B cell (primary cell): Measurements from ENCODE around the gene COL1A1. TPM values are rescaled to one million over a fixed set of nuclear protein-coding genes. Genes with fewer than 3 reads are reported as not detected.

Experiments used
- ATAC-seq: fragments of 200-7000 bp; cut with Tn5 transposase; one replicate; pipeline ENCODE4 v1.10.0; 2021; ENCODE audit warnings: low read depth, mild to moderate bottlenecking, moderate number of reproducible peaks, moderate library complexity
- CTCF ChIA-PET: fragments of 350-600 bp; sonication (Branson Sonifier 250); formaldehyde crosslinking; loops from one replicate; lab custom pipeline; 2021; ENCODE audit warnings: antibody characterized with exemption, inconsistent platforms; lab: Charles Lee
- POLR2A ChIA-PET: fragments of 350-600 bp; sonication (Branson Sonifier 250); formaldehyde crosslinking; loops from one replicate; lab custom pipeline; 2021; ENCODE audit warnings: antibody characterized with exemption; lab: Charles Lee
- DNase-seq: peaks from one replicate; pipeline ENCODE4 v3.0.0; 2013
- H2AFZ ChIP-seq: 2 replicates; pipeline ENCODE4 v1.6.1; 2012; ENCODE audit warnings: mild to moderate bottlenecking, low read depth, low read length; ENCODE audit not compliant: insufficient read depth, poor library complexity, severe bottlenecking
- H3K27ac ChIP-seq, 2 donors: 1 replicate in 1 of 2; 2 replicates in 1 of 2; pipeline ENCODE4 v1.5.1; 2012 to 2013; ENCODE audit warnings: low read length in 2 of 2, mild to moderate bottlenecking in 2 of 2, moderate library complexity in 1 of 2
- H3K27me3 ChIP-seq, 4 experiments: fragments of 200-600 bp in 1 of 4; sonication (generic) in 1 of 4; replicated peaks in 1 of 4; 1 replicate in 2 of 4; 2 replicates in 2 of 4; pipeline versions ENCODE4 v1.6.1 to v1.7.0; 2013 to 2016; ENCODE audit warnings: low read length in 3 of 4, mild to moderate bottlenecking in 2 of 4, mixed read lengths in 1 of 4, moderate library complexity in 1 of 4; ENCODE audit not compliant: insufficient read depth in 4 of 4, control insufficient read depth in 3 of 4; ENCODE audit errors: control extremely low read depth in 1 of 4
- H3K36me3 ChIP-seq, 2 experiments: replicated peaks in 1 of 2; 1 replicate in 1 of 2; 2 replicates in 1 of 2; pipeline versions ENCODE4 v1.6.1 to v1.7.1; 2013; ENCODE audit warnings: low read length in 1 of 2; ENCODE audit not compliant: insufficient read depth in 2 of 2, control insufficient read depth in 1 of 2; ENCODE audit errors: control extremely low read depth in 1 of 2, extremely low read depth in 1 of 2
- H3K4me1 ChIP-seq, 2 donors: fragments of 200-600 bp in 1 of 2; sonication (generic) in 1 of 2; 1 replicate in 1 of 2; 2 replicates in 1 of 2; pipeline versions ENCODE4 v1.5.1 to v1.6.1; 2013 to 2017; ENCODE audit warnings: low read length in 2 of 2; ENCODE audit not compliant: control insufficient read depth in 2 of 2, insufficient read depth in 2 of 2
- H3K4me2 ChIP-seq: replicated peaks from 2 replicates; pipeline ENCODE3; 2012; ENCODE audit warnings: mild to moderate bottlenecking, low read depth, low read length; ENCODE audit not compliant: poor library complexity, severe bottlenecking
- H3K4me3 ChIP-seq, 5 experiments: fragments of 200-600 bp in 1 of 5; sonication (generic) in 1 of 5; 1 replicate in 3 of 5; 2 replicates in 2 of 5; pipeline versions ENCODE4 v1.5.1 to v1.7.0; 2011 to 2016; ENCODE audit warnings: low read length in 4 of 5, mild to moderate bottlenecking in 4 of 5, low read depth in 2 of 5, control low read depth in 1 of 5, moderate library complexity in 1 of 5; ENCODE audit not compliant: insufficient read depth in 1 of 5; ENCODE audit errors: control extremely low read depth in 1 of 5, extremely low read depth in 1 of 5
- H3K79me2 ChIP-seq: fragments of 200-600 bp; sonication (generic); one replicate; pipeline ENCODE4 v1.6.0; 2016; ENCODE audit warnings: low read length; ENCODE audit not compliant: control insufficient read depth, insufficient read depth
- H3K9ac ChIP-seq: fragments of 200-600 bp; sonication (generic); 2 replicates; pipeline ENCODE4 v1.6.1; 2017; ENCODE audit warnings: mild to moderate bottlenecking, low read length, moderate library complexity
- H3K9me3 ChIP-seq, 3 donors: one replicate each; pipeline versions ENCODE4 v1.6.1 to v1.7.1; 2013; ENCODE audit warnings: low read length in 2 of 3; ENCODE audit not compliant: control insufficient read depth in 2 of 3, insufficient read depth in 1 of 3; ENCODE audit errors: control extremely low read depth in 1 of 3
- H4K20me1 ChIP-seq: 2 replicates; pipeline ENCODE4 v1.6.0; 2012; ENCODE audit warnings: mild to moderate bottlenecking, low read length; ENCODE audit not compliant: insufficient read depth, control insufficient read depth, poor library complexity, severe bottlenecking
- H3K27ac Mint-ChIP-seq: one replicate; pipeline ENCODE4 v1.8.0; 2021; ENCODE audit warnings: mixed read lengths
- H3K27me3 Mint-ChIP-seq: one replicate; pipeline ENCODE4 v1.8.0; 2021; ENCODE audit warnings: mixed read lengths
- H3K4me1 Mint-ChIP-seq: one replicate; pipeline ENCODE4 v1.8.0; 2021; ENCODE audit warnings: mixed read lengths
- H3K4me3 Mint-ChIP-seq: one replicate; pipeline ENCODE4 v1.8.0; 2021; ENCODE audit warnings: mixed read lengths
- H3K9me3 Mint-ChIP-seq: one replicate; pipeline ENCODE4 v1.8.0; 2022; ENCODE audit warnings: mixed read lengths; ENCODE audit not compliant: insufficient read depth
- EZH2 ChIP-seq: IDR thresholded peaks from 2 replicates; pipeline ENCODE4 v1.6.1; 2012; ENCODE audit warnings: borderline replicate concordance, low read depth, mild to moderate bottlenecking, moderate library complexity, low read length; ENCODE audit not compliant: insufficient read depth, poor library complexity, severe bottlenecking
- WGBS: methylation state at CpG from one replicate; pipeline ENCODE4 v1.1.5; 2013; ENCODE audit warnings: missing lambda C conversion rate; ENCODE audit not compliant: insufficient coverage; 5-methylcytosine and 5-hydroxymethylcytosine counted together
- intact Hi-C: fragments of 100-400 bp; cut with micrococcal nuclease; formaldehyde crosslinking; loops from one replicate; pipeline ENCODE4 v1.10.0; 2022
- polyA plus RNA-seq: library from polyadenylated mRNA; depleted of rRNA; stranded (reverse); fragments of >200 nt; gene quantifications from 2 replicates; pipeline ENCODE4 v1.2.3, GENCODE V29; 2012
- total RNA-seq, 2 donors: library from RNA; stranded (reverse); fragments of 120-200 nt in 1 of 2; gene quantifications; 1 replicate in 1 of 2; 2 replicates in 1 of 2; pipeline versions ENCODE4 v1.2.3 to v1.2.4, GENCODE V29; 2013 to 2022
- TF ChIP-seq, protein P1 (sequence below): fragments of 200-600 bp; IDR thresholded peaks from one replicate; pipeline ENCODE4 v1.8.0; 2022; ENCODE audit warnings: antibody characterized with exemption, mild to moderate bottlenecking

The COL1A1 gene
- total and polyA plus RNA-seq, 2 donors (not counting 1 experiment from before 2014, with no cell fraction given) = 0.66 to 9.1 TPM

DNA sequence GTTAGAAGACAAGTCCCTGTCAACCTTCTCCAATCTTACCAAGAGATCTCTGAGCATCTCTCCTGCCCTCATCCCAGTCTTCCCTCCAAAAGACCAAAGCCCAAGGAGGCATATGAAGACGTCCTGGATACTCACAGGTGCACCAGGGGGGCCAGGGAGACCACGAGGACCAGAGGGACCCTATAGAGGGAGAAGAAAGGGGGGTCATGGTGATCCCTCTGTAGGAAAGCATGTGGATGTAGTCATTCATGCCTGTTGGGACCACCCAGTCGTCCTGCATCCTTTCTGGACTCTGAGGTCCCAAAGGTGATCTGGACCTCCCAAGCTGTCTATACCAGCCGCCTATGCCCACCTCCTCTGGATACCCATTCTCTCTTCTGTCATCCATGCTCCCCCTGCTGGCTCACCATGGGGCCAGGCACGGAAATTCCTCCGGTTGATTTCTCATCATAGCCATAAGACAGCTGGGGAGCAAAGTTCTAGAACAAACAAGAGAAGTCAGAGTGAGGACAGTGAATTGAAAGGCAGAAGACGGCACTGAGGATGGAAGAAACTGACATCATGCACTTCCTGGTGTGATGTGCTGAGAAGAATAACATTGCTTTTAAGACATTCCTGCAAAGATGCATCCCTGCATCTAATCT, 3.3 kb downstream of the COL1A1 start:
- Mint-ChIP-seq H3K4me3 (peak overlapping the region; percentile 3), H3K27ac (no peak overlapping the region), H3K27me3 (peaks cover 31% of the 10 kb centered on the region), H3K9me3 (no peaks in the 10 kb centered on the region), H3K4me1 (peaks cover 31% of the 10 kb centered on the region)
- Histone ChIP-seq H3K9me3 (peaks cover 0 to 9% (median 0%) of the 10 kb centered on the region in 3 donors), H4K20me1 (no peaks in the 10 kb centered on the region), H3K9ac (no peak overlapping the region), H3K4me2 (no peak overlapping the region), H3K36me3 (no peaks in the 10 kb centered on the region), H3K27ac (no peak overlapping the region), H3K4me3 (no peak overlapping the region), H3K4me1 (peaks cover 20 to 23% of the 10 kb centered on the region in 2 donors), H2AFZ (no peak overlapping the region), H3K27me3 (peaks cover 0 to 39% (median 11%) of the 10 kb centered on the region in 4 experiments), H3K79me2 (no peaks in the 10 kb centered on the region)
- 0% methylated on average over 3 of the region's 7 CpGs for WGBS
- ATAC-seq (no peak), DNase-seq (peak; percentile 69)
- intact Hi-C loops = loop anchor here (1.0 to 2.0 kb wide), 2 partner anchors 29 to 57 kb away; no protein-coding TSS in a partner anchor
- TF ChIP-seq, protein P1, sequence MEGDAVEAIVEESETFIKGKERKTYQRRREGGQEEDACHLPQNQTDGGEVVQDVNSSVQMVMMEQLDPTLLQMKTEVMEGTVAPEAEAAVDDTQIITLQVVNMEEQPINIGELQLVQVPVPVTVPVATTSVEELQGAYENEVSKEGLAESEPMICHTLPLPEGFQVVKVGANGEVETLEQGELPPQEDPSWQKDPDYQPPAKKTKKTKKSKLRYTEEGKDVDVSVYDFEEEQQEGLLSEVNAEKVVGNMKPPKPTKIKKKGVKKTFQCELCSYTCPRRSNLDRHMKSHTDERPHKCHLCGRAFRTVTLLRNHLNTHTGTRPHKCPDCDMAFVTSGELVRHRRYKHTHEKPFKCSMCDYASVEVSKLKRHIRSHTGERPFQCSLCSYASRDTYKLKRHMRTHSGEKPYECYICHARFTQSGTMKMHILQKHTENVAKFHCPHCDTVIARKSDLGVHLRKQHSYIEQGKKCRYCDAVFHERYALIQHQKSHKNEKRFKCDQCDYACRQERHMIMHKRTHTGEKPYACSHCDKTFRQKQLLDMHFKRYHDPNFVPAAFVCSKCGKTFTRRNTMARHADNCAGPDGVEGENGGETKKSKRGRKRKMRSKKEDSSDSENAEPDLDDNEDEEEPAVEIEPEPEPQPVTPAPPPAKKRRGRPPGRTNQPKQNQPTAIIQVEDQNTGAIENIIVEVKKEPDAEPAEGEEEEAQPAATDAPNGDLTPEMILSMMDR = peak; percentile 71
- TF ChIP-seq EZH2 = no peak
- ChIA-PET POLR2A (no interaction called here), CTCF (interaction anchor here (0.6 to 2.7 kb wide), 9 partner anchors 15 to 105 kb away, joined by 3 to 49 read pairs (median 4); partner anchors contain the start of gene SGCA)

DNA sequence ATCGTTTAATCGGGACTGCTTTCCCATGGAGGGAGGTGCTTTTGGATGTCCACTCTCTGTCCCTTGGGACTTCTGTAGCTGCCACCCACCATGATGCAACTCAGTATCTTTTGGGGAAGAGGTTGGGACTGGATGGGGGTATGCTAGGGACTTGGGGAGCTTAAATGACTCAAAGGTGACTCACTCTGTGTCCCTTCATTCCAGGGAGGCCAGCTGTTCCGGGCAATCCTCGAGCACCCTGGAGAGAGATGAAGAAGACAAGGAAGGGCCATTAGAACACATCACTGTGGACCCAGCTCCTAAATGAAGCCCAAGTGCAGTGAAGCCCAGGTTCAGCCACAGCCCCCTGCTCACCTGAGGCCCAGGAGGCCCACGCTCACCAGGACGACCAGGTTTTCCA, 4.6 kb downstream of the COL1A1 start:
- Histone ChIP-seq H3K79me2 (no peaks in the 10 kb centered on the region), H3K4me1 (peaks cover 31 to 32% of the 10 kb centered on the region in 2 donors), H2AFZ (no peak overlapping the region), H4K20me1 (no peaks in the 10 kb centered on the region), H3K9ac (no peak overlapping the region), H3K27ac (no peak overlapping the region), H3K9me3 (peaks cover 0 to 9% (median 0%) of the 10 kb centered on the region in 3 donors), H3K4me3 (no peak overlapping the region), H3K27me3 (peaks cover 0 to 27% (median 10%) of the 10 kb centered on the region in 4 experiments), H3K36me3 (no peaks in the 10 kb centered on the region), H3K4me2 (no peak overlapping the region)
- no peaks in the 10 kb centered on the region for H3K9me3 Mint-ChIP-seq
- 88% methylated on average over 3 of the region's 6 CpGs for WGBS
- H3K4me3 Mint-ChIP-seq = no peak overlapping the region
- intact Hi-C loops = no loop called here
- DNase-seq (no peak), ATAC-seq (no peak)
- no peak overlapping the region for H3K27ac Mint-ChIP-seq
- TF ChIP-seq, protein P1 = no peak
- no peak for TF ChIP-seq EZH2
- ChIA-PET CTCF (interaction anchor here (0.7 to 2.7 kb wide), 12 partner anchors 16 to 171 kb away, joined by 3 to 49 read pairs (median 4); partner anchors contain the start of gene TMEM92), POLR2A (no interaction called here)
- H3K4me1 Mint-ChIP-seq = peaks cover 36% of the 10 kb centered on the region
- peaks cover 18% of the 10 kb centered on the region for H3K27me3 Mint-ChIP-seq
